ENCODE measurements around the gene CETN1.

CETN1 gene

DNA sequence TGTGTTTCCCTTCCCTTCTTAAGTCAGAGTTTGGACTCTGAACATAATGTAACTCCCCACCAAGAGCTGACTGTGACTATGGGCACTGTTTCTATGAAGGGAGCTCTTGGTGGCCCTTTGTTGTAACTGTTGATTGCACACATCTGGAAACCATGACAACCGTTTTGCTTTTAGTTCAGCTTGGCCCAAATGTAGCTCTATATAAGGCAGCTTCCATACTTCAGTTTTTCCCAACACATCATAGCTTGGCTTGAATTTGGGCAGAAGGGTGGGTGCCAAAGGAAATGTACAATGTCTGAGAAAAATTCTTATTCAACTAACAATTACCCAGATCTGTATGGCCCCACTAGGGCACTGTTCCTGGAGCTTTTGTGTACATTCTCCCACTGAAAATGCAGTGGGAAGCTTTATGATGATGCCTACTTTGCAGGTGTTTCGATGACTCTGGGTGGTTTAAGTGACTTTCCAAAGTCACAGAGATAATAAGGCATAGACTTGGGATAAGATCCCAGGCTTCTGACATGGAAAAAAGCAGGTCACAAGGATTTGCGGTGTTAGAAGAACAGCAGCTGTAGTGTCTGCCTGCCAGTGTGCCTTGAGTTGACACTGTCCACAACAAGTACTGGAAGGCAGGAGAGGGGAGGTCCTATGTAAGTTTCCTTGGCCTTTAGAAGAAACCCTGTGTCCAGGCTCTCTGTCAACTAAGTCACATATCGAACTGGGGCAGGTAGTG is 2.4 kb upstream of the CETN1 start:
- no peak for FAIRE-seq

GRCh38 chr18:579238-579637 is 942 bp upstream of the CETN1 start:
- FAIRE-seq = no peak

DNA sequence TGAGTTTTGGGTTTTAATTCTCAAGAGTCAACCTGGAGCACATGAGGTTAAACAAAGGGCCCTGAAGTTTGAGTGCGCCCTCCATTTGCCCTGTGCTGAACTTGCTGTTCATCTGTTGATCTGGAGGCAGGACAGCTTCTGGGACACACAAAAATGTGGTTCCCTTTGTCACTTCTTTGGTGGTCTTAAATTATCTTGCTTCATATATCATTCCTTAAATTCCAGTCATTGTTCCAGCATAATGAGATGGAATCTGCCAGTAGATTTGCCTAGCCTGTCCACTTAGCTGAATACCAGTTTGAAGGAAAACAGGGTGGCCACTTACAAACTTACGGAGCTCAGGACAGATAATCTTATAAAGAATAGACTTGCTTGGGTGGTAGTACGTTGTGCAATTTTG is 916 bp downstream of the CETN1 start:
- no peak for FAIRE-seq

DNA sequence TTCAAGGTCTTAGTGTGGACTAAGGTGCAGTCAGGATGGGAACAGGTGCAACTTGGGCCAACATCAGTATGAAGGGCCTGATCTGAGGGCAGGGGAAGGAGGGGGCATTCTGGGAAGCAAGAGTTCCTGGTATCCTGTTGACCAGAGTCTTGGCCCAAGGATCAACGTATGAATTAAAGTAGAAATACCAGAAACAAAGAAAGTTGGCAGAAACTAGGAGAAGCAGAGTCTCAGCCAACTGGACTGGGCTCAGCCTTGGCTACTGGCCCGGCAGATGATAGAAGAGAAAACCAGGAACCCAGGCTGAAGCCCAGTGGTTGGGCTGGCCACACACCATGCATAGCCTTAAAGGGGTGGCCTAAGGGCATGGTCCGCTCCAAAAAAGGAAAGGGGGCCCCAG is 2.3 kb downstream of the CETN1 start:
- no peak for FAIRE-seq

- FAIRE-seq = no peak
Measured at GRCh38 chr18:595068-595467, 14.9 kb downstream of the CETN1 start.

- FAIRE-seq = no peak
Measured at GRCh38 chr18:595571-595970, 15.4 kb downstream of the CETN1 start.

GRCh38 chr18:596288-596881 is 16.2 kb downstream of the CETN1 start:
- no peak for FAIRE-seq

GRCh38 chr18:598124-598589 is 18.0 kb downstream of the CETN1 start:
- FAIRE-seq = no peak

- FAIRE-seq = no peak
Measured at GRCh38 chr18:600107-600506, 19.9 kb downstream of the CETN1 start.

DNA sequence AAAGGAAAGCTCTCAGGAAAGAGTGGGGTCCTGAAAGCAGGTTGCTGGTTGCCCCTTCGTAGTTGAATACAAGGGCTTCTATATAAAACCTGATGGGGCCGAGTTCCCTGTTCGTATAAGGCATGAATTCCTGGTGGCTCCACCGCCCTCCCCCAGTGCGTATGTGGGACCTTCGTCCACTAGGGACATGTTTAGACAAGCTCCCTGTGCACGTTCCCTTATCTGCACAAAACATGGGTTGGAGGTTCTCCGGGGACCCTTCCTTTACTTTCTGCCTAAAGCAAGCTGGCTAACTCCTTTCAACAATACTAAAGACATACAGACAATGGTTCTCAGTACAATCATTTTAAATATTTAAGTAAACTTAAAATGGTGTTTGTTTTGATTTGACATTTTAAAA is 24.6 kb downstream of the CETN1 start:
- FAIRE-seq = no peak

- no peak for FAIRE-seq
Measured at GRCh38 chr18:607930-608329, 27.8 kb downstream of the CETN1 start.

DNA sequence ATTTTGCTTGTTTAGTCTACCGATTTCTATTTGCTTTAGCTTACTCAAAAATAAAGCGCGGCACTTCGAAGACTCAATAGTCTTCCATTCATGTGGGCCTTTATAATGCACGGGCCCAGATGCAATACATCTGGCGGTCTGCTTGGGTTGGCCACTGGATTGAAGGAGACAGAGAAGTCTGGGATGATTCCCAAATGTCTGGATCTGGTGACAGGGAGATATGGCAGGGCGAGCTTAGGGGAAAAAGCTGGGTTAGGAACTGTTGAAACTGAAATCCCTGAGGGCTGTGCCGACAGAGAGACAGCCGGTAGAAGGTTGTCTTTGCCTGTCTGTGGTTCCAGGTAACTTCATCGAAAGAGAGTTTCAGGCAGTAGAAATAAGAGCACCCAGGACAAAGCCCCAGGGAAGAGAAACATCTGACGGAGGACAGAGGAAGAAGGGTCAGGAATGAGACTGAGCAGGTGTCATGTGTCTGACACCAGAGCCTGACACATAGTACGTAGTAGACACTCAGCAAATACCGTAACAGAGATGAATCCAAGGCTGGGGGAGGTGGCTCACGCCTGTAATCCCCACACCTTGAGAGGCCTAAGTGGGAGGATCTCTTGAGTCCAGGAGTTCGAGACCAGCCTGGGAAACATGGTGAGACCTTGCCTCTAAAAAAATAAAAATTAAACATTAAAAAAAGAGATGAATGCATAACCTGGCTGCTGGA is 30.2 kb downstream of the CETN1 start:
- FAIRE-seq = no peak

DNA sequence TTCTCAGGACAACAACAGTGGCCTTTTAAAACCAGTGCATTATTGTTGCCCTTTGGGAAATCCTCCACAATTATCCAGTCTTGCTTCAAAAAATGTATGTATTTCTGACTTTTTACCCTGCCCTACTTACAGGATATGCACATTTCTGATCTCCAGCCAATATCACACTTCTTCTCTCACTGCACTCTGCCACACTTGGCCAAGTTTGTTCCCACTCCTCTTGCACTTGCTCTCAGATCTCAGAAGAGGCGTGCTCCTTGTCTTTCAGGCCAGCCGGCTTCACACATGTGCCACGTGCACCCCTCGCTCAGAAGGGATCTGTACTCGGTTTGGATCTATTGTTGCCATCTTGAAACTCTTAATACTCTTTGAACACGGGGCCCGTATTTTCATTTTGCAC is 32.0 kb downstream of the CETN1 start:
- FAIRE-seq = no peak

- FAIRE-seq = no peak
Measured at GRCh38 chr18:614193-614592, 34.0 kb downstream of the CETN1 start.

- FAIRE-seq = no peak
Measured at GRCh38 chr18:615092-615521, 34.9 kb downstream of the CETN1 start.

DNA sequence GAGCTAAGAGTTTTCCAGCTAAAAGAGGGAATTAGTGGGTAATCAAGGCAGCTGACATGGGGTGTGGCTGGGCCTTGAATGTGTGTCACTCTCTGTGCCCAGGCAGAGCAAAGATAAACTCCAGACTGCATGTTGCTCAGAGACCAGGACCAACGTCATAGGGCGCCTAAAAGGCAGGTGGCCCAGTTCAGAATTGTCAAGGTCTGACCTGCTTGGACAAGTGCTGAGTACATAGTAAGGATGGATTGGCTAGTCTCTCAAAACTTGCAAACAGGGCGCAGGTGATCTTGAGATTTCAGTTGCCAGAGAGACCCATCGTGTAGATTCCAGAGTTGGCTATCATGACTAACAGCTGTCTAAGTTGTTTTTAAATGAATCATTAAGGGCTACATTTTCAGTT is 35.6 kb downstream of the CETN1 start:
- no peak for FAIRE-seq

DNA sequence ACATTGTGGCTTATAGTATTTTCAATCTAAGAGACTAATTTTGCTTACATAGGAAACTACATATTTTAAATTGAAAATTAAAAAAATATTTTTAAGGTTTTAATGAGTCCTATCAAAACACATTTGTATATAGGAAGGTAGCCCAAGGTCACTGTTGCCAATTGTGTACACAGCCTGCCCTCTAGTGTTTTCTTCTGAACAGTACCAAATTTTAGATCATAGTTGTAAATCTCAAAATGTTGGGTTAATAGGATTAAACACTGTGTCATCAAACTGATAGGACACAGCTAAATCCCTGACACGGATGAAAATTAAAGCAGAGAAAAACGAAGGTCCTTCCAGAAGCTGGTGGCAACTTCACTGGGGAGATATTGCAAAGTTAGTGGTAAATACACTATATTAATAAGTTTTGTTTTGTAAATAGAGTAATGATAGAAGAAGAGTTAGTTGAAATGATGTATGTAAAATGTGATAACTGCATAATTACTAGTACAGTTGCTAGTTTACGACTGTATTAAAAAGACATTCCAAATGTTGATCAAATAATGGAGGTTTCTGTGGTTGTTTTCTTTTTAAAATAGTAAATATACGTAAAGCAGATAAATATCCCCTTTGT is 36.3 kb downstream of the CETN1 start:
- no peak for FAIRE-seq

GRCh38 chr18:617970-618504 is 37.9 kb downstream of the CETN1 start:
- no peak for FAIRE-seq

GRCh38 chr18:618618-619017 is 38.4 kb downstream of the CETN1 start:
- no peak for FAIRE-seq

DNA sequence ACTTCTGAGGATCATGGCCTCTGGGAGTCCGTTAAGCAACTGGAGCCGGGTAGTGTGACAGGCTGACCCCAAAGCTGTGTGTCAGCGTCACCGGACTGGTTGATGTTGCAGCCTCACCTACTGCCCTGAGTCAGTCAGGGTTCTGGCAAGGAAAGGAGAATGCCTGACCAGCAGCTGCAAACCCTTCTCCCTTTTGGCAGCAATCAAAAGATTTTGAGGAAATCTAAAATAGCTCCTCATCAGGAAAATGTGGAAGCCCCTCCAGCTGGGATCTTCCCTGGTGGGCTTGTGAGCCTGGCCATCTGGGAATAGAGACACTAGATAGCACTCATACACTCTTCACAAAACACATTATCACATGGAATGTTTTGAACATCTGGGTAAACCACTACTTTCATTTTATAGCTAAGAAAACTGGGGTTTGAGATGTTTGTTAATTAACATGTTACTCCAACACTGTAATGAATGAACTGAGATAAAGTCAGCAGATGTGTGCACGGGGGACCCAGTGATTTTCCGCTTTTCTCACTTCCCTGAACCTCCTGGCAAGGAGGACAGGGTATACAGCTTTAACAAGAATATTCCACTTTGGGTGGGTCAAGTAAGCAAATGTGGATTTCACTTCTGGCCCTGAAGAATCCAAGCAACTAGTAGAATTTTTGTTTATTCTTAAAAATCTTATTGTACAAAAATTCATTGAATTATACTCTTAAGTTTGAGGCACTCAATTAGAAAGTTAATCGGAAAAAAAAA is 41.3 kb downstream of the CETN1 start:
- FAIRE-seq = no peak

DNA sequence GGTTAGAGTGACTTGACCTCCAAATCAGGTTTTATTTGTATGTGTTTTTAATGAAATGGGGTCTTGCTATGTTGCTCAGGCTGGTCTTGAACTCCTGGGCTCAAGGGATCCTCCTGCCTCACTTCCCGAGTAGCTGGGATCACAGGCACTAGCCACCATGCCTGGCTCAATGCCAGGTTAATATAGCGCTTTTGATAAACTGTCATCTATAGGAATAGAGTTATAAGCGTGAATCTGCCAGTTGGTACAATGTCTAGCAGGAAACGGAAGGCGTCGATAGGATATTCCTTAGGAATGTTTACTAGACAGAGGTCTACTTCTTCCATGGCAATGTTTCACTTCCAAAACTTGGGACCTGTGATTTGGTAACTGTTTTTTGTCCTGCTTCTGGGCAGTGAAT is 42.1 kb downstream of the CETN1 start:
- FAIRE-seq = no peak
